ENCODE measurements around the gene RGR.

The RGR gene

DNA sequence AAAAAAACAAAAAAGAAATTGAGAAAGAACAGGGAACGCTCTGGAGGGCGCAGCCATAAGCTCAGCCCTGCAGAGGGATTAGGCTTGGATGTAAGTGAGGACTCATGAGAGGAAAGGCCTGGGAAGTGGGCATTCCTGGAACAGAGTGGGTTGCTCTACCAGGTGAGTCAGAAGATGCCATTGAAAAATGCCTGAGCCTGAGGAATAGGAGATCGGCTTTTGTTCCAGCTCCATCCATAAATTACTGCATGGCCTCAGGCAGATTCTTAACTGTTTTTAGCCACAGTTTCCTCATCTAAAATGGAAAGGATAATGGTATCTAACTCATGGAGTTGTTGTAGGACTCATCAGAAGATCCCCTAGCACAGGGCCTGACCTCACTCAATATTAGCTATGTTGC, 1.1 kb upstream of the RGR start:
- no peak for TF ChIP-seq YY1 (IDR thresholded peaks at IDR 0.05; ENCODE audit: insufficient read depth, insufficient read length)
- no peak for TF ChIP-seq SUZ12 (IDR thresholded peaks at IDR 0.05; ENCODE audit: extremely low read depth, insufficient read depth, insufficient read length)
- no peak for TF ChIP-seq ZNF274 (IDR thresholded peaks at IDR 0.05; ENCODE audit: low read depth, low read length)
- H3K27me3 ChIP-seq (ENCODE audit: insufficient read depth, insufficient read length), result no peaks in the 10 kb centered on the region
- no peak for DNase-seq (ENCODE audit: low read depth, low spot score)
- H3K9ac ChIP-seq (ENCODE audit: insufficient read length, low read depth), result no peak overlapping the region
- H3K4me1 ChIP-seq (ENCODE audit: insufficient read depth, insufficient read length), result no peaks in the 10 kb centered on the region
- H3K4me3 ChIP-seq (ENCODE audit: insufficient read length, low read depth), result no peak overlapping the region
- no peaks in the 10 kb centered on the region for H3K9me3 ChIP-seq (ENCODE audit: insufficient read depth, low read length)
- H3K36me3 ChIP-seq (ENCODE audit: insufficient read depth, insufficient read length, low read length), result no peaks in the 10 kb centered on the region

DNA sequence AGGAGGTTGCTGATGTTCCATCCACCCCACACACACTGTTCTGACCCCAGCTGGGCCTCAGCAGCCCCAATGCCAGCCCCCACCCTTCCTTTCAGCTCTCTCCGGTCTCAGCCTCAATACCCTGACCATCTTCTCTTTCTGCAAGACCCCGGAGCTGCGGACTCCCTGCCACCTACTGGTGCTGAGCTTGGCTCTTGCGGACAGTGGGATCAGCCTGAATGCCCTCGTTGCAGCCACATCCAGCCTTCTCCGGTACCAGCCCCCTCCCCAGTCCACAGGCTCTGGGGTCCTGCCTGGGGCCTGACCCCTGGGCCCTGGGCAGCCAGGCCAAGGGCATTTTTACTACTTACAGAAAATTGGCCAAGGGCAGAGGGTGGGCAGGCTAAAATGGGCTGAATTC, 2.6 kb downstream of the RGR start:
- Histone ChIP-seq H3K36me3 (ENCODE audit: insufficient read depth, insufficient read length, low read length) (no peaks in the 10 kb centered on the region), H3K9ac (ENCODE audit: insufficient read length, low read depth) (no peak overlapping the region), H3K4me1 (ENCODE audit: insufficient read depth, insufficient read length) (no peaks in the 10 kb centered on the region), H3K27me3 (ENCODE audit: insufficient read depth, insufficient read length) (no peaks in the 10 kb centered on the region), H3K4me3 (ENCODE audit: insufficient read length, low read depth) (no peak overlapping the region), H3K9me3 (ENCODE audit: insufficient read depth, low read length) (no peaks in the 10 kb centered on the region)
- DNase-seq (ENCODE audit: low read depth, low spot score), result no peak
- TF ChIP-seq SUZ12 (IDR thresholded peaks at IDR 0.05; ENCODE audit: extremely low read depth, insufficient read depth, insufficient read length) (no peak), YY1 (IDR thresholded peaks at IDR 0.05; ENCODE audit: insufficient read depth, insufficient read length) (no peak), ZNF274 (IDR thresholded peaks at IDR 0.05; ENCODE audit: low read depth, low read length) (no peak)

DNA sequence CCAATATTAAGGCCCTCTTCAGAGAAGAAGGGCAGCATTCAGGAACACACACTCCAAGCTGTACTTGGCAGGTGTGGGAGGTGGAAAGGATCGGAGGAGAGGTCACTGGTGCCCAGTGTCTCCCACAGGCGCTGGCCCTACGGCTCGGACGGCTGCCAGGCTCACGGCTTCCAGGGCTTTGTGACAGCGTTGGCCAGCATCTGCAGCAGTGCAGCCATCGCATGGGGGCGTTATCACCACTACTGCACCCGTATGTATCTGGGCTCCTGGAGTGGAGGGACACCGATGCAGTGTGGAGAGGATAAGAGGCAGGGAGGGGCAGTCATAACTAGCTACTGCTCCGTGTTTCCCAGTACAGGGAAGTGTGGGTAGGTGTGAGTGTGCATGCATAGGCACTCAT, 3.9 kb downstream of the RGR start:
- Histone ChIP-seq H3K9me3 (ENCODE audit: insufficient read depth, low read length) (no peaks in the 10 kb centered on the region), H3K36me3 (ENCODE audit: insufficient read depth, insufficient read length, low read length) (no peaks in the 10 kb centered on the region), H3K9ac (ENCODE audit: insufficient read length, low read depth) (no peak overlapping the region), H3K4me1 (ENCODE audit: insufficient read depth, insufficient read length) (no peaks in the 10 kb centered on the region), H3K4me3 (ENCODE audit: insufficient read length, low read depth) (no peak overlapping the region), H3K27me3 (ENCODE audit: insufficient read depth, insufficient read length) (no peaks in the 10 kb centered on the region)
- no peak for TF ChIP-seq ZNF274 (IDR thresholded peaks at IDR 0.05; ENCODE audit: low read depth, low read length)
- no peak for TF ChIP-seq YY1 (IDR thresholded peaks at IDR 0.05; ENCODE audit: insufficient read depth, insufficient read length)
- no peak for TF ChIP-seq SUZ12 (IDR thresholded peaks at IDR 0.05; ENCODE audit: extremely low read depth, insufficient read depth, insufficient read length)
- no peak for DNase-seq (ENCODE audit: low read depth, low spot score)

DNA sequence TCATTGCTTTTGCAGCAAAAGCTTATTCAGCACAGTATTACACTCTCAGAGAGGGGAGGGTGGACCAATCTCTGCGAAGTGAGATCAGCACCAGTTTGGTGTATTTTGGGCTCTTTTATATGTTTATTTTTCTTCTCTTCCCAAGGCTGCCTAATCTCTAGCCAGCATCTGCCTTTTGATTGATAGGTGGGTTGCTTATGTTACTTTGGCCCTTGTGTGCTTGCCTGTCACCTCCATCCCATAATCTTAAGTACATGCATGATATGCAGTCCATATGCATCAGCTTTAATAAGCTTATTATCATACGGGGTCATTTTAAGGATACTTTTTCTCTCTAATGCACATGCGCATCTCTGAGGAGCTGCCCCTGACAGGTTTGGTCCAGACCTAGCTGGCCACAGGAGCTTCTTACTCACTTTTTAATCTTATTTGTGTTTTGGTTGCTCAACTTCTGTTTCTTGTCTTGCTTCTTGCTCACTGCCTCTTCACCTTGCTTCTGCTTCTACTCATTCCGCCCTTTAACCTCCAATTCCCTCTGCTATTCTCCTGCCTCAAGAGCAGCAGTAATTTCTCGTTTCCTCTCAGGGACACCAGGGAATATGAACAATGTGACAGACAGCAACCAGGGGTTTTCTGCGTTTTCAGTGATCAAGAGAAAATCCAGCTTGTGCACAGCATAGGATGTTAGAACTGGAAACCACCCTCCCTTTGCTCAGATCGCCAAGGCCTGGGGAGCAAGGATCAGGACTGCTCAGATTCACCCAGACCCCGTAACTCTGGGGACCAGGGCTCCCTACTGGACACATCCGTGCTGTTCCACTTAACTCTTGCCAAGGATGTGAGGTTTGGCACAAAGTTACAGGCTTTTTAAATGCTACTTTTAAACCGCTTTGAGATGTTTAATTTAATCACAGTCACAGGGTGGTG, 10.0 kb downstream of the RGR start:
- Histone ChIP-seq H3K9ac (ENCODE audit: insufficient read length, low read depth) (no peak overlapping the region), H3K36me3 (ENCODE audit: insufficient read depth, insufficient read length, low read length) (no peaks in the 10 kb centered on the region), H3K27me3 (ENCODE audit: insufficient read depth, insufficient read length) (no peaks in the 10 kb centered on the region), H3K4me1 (ENCODE audit: insufficient read depth, insufficient read length) (peaks cover 7% of the 10 kb centered on the region), H3K9me3 (ENCODE audit: insufficient read depth, low read length) (no peaks in the 10 kb centered on the region), H3K4me3 (ENCODE audit: insufficient read length, low read depth) (no peak overlapping the region)
- DNase-seq (ENCODE audit: low read depth, low spot score), result no peak
- TF ChIP-seq SUZ12 (IDR thresholded peaks at IDR 0.05; ENCODE audit: extremely low read depth, insufficient read depth, insufficient read length), result no peak

DNA sequence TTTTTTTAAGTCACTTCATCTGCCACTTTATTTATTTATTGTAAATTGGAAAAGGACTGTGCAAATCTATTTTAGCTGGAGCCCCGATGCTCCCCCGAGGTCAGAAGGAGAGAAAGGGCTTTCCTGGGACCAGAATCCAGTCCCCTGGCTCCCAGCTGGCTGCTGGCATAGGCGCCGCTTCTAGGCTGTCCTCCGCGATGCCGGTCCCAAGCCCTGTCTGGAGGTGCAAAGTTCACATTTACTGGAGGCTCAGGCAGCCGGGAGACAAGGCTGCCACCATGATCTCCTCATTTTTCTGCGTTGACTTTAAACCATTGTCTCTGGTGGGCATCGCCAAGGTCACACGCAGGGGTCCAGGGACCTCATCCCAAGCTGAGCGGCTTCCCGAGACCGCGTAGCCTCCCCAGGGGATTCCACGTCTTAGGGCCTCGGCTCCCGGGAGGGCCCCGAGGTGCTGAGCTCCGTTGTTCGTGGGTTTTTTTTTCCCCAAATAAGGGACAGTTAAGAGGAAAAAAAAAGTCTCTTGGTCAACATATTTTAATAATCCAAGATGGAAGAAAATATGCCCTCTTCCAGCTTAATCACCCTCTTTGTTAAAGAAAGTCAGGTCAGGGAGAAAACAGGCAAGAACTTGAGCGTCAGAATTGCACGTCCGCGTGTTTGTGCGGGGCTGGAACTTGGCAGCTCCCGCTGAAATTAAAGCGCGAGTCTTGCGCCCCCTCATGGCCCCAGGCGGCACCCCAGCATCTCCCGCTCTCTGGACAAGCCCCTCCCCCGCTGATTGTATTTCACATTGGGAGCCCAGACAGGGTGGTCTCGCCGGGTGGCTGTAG, 11.9 kb downstream of the RGR start:
- Histone ChIP-seq H3K27me3 (ENCODE audit: insufficient read depth, insufficient read length) (no peaks in the 10 kb centered on the region), H3K9me3 (ENCODE audit: insufficient read depth, low read length) (no peaks in the 10 kb centered on the region), H3K9ac (ENCODE audit: insufficient read length, low read depth) (no peak overlapping the region), H3K4me1 (ENCODE audit: insufficient read depth, insufficient read length) (peaks cover 7% of the 10 kb centered on the region), H3K4me3 (ENCODE audit: insufficient read length, low read depth) (no peak overlapping the region), H3K36me3 (ENCODE audit: insufficient read depth, insufficient read length, low read length) (no peaks in the 10 kb centered on the region)
- DNase-seq (ENCODE audit: low read depth, low spot score), result no peak
- TF ChIP-seq YY1 (IDR thresholded peaks at IDR 0.05; ENCODE audit: insufficient read depth, insufficient read length), result no peak
- TF ChIP-seq ZNF274 (IDR thresholded peaks at IDR 0.05; ENCODE audit: low read depth, low read length), result no peak
- TF ChIP-seq SUZ12 (IDR thresholded peaks at IDR 0.05; ENCODE audit: extremely low read depth, insufficient read depth, insufficient read length), result no peak

DNA sequence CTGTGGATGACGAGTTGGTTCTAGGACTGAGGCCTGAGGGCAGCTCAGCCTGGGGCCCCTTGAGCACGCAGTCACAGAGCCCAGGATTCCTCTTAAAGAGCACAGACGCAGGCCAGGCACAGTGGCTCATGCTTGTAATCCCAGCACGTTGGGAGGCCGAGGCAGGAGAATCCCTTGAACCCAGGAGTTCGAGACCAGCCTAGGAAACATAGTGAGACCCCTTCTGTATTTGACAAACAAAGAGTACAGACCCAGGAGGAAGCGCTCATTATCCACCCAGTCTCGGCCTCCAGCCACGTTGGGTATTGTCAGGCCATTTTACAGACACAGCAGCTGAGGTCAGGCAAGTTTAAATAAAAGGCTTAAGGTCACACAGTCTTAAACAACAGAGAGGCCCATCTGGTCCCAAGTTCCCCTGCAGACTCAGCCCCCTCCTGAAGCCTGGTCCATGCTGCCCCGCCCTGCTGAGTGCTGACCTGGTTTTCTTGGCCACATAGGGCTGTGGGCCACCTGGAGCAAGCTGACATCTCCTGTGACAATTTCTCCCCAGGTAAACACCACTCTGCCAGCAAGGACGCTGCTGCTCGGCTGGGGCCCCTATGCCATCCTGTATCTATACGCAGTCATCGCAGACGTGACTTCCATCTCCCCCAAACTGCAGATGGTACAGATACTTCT, 12.6 kb downstream of the RGR start:
- DNase-seq (ENCODE audit: low read depth, low spot score), result no peak
- H3K9me3 ChIP-seq (ENCODE audit: insufficient read depth, low read length), result no peaks in the 10 kb centered on the region
- H3K36me3 ChIP-seq (ENCODE audit: insufficient read depth, insufficient read length, low read length), result no peaks in the 10 kb centered on the region
- TF ChIP-seq SUZ12 (IDR thresholded peaks at IDR 0.05; ENCODE audit: extremely low read depth, insufficient read depth, insufficient read length) (no peak), YY1 (IDR thresholded peaks at IDR 0.05; ENCODE audit: insufficient read depth, insufficient read length) (no peak), ZNF274 (IDR thresholded peaks at IDR 0.05; ENCODE audit: low read depth, low read length) (no peak)
- peaks cover 7% of the 10 kb centered on the region for H3K4me1 ChIP-seq (ENCODE audit: insufficient read depth, insufficient read length)
- no peak overlapping the region for H3K9ac ChIP-seq (ENCODE audit: insufficient read length, low read depth)
- H3K4me3 ChIP-seq (ENCODE audit: insufficient read length, low read depth), result no peak overlapping the region
- H3K27me3 ChIP-seq (ENCODE audit: insufficient read depth, insufficient read length), result no peaks in the 10 kb centered on the region
